ENCODE data around the gene ESYT2.
"Not testable (repeated sequence)": the region's sequence is repeated elsewhere in the genome, so short reads cannot be mapped to it uniquely, and the experiment has no call there.

The ESYT2 gene

GRCh38 chr7:158854681-158855081 lies 25.4 kb upstream of the ESYT2 start:
- no peak for DNase-seq

GRCh38 chr7:158850545-158851102 lies 21.3 kb upstream of the ESYT2 start:
- DNase-seq, result no peak

GRCh38 chr7:158849768-158850544 lies 20.6 kb upstream of the ESYT2 start:
- DNase-seq, result no peak

GRCh38 chr7:158849442-158849767 lies 20.1 kb upstream of the ESYT2 start:
- no peak for DNase-seq

- DNase-seq, result no peak
Observed at GRCh38 chr7:158847451-158847866, 18.1 kb upstream of the ESYT2 start.

GRCh38 chr7:158846304-158846703 lies 17.0 kb upstream of the ESYT2 start:
- no peak for DNase-seq

GRCh38 chr7:158843771-158844170 lies 14.5 kb upstream of the ESYT2 start:
- DNase-seq, result no peak

- no peak for DNase-seq
Observed at GRCh38 chr7:158842486-158842885, 13.2 kb upstream of the ESYT2 start.

GRCh38 chr7:158840604-158841003 lies 11.3 kb upstream of the ESYT2 start:
- DNase-seq, result no peak

GRCh38 chr7:158839177-158839576 lies 9.9 kb upstream of the ESYT2 start:
- DNase-seq, result not testable (repeated sequence)

GRCh38 chr7:158837790-158838637 lies 8.7 kb upstream of the ESYT2 start:
- no peak for DNase-seq

GRCh38 chr7:158836692-158837091 lies 7.4 kb upstream of the ESYT2 start:
- DNase-seq, result no peak

- no peak for DNase-seq
Observed at GRCh38 chr7:158834878-158835784, 5.8 kb upstream of the ESYT2 start.

- DNase-seq, result no peak
Observed at GRCh38 chr7:158832994-158833393, 3.7 kb upstream of the ESYT2 start.

- DNase-seq, result no peak
Observed at GRCh38 chr7:158831738-158832091, 2.4 kb upstream of the ESYT2 start.

GRCh38 chr7:158830211-158830723 lies 958 bp upstream of the ESYT2 start:
- no peak for DNase-seq

GRCh38 chr7:158829021-158829341 lies 328 bp downstream of the ESYT2 start:
- DNase-seq, result peak; percentile 84

GRCh38 chr7:158828133-158829020 lies 932 bp downstream of the ESYT2 start:
- peak; percentile 61 for DNase-seq

- DNase-seq, result peak; percentile 64
Observed at GRCh38 chr7:158827411-158828132, 1.7 kb downstream of the ESYT2 start.

GRCh38 chr7:158825628-158826289 lies 3.5 kb downstream of the ESYT2 start:
- DNase-seq, result no peak

GRCh38 chr7:158824028-158824427 lies 5.3 kb downstream of the ESYT2 start:
- DNase-seq, result peak; percentile 87

Data from hematopoietic multipotent progenitor cell treated with erythropoietin and hydrocortisone succinate and interleukin-3 and kit ligand, for 6 days (in vitro differentiated cells).